Measurements from ENCODE around the gene SSX3.
"Not testable (repeated sequence)": the region's sequence is repeated elsewhere in the genome, so short reads cannot be mapped to it uniquely, and the experiment has no call there.

DNA sequence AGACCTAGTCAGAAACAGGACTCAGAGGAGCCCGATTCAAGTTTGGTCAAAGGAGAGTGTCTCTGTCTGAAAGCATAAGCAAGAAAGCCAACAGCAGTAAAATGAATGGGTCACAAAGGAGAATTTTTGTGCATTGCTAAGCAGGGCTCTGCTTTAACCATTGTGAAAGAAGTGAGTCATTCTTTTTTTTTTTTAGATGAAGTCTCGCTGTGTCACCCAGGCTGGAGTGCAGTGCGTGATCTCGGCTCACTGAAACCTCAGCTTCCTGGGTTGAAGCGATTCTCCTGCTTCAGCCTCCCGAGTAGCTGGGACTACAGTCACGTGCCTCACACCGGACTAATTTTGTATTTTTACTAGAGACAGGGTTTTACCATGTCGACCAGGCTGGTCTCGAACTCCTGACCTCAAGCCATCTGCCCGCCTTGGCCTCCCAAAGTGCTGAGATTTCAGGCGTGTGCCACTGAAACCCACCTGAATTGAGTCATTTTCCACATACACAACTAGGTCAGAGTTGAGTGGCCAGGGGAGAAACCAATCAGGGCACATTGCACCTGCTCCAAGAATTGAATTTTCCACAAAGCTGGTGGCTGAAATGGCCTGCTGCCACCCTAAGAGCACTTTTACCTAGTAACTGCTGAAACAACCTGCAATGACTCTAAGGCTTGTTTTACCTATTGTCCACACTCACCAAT, 11.4 kb upstream of the SSX3 start:
- TF ChIP-seq POLR2A (IDR thresholded peaks at IDR 0.05); EP300 (IDR thresholded peaks at IDR 0.05; ENCODE audit: low read depth); CTCF (IDR thresholded peaks at IDR 0.05): not testable (repeated sequence)

Data from transverse colon (tissue), 3 donors.